CD14-positive monocyte (primary cell): ENCODE measurements around the gene NDUFB11. TPM values are rescaled to one million over a fixed set of nuclear protein-coding genes. Genes with fewer than 3 reads are reported as not detected.

Experiments used
- DNase-seq, 3 donors: peaks; one replicate each; pipeline ENCODE4 v3.0.0-alpha.2; 2011 to 2022
- H2AFZ ChIP-seq: 2 replicates; pipeline ENCODE4 v1.6.0; 2012; ENCODE audit warnings: mild to moderate bottlenecking, low read depth, low read length, inconsistent platforms; ENCODE audit not compliant: insufficient read depth, poor library complexity, severe bottlenecking
- H3K27ac ChIP-seq, 2 donors: 1 replicate in 1 of 2; 2 replicates in 1 of 2; pipeline ENCODE4 v1.5.1; 2012 to 2013; ENCODE audit warnings: low read length in 2 of 2, control low read depth in 1 of 2, inconsistent platforms in 1 of 2, low read depth in 1 of 2, mild to moderate bottlenecking in 1 of 2
- H3K27me3 ChIP-seq, 2 donors: one replicate each; pipeline versions ENCODE4 v1.6.0 to v1.6.1; 2011 to 2013; ENCODE audit warnings: low read length in 2 of 2; ENCODE audit not compliant: control insufficient read depth in 2 of 2, insufficient read depth in 2 of 2
- H3K36me3 ChIP-seq, 2 donors: replicated peaks in 1 of 2; 1 replicate in 1 of 2; 2 replicates in 1 of 2; pipeline versions ENCODE4 v1.5.1 to v1.6.1; 2012 to 2013; ENCODE audit warnings: low read length in 2 of 2, control low read depth in 1 of 2, inconsistent platforms in 1 of 2, mild to moderate bottlenecking in 1 of 2; ENCODE audit not compliant: insufficient read depth in 2 of 2, control insufficient read depth in 1 of 2
- H3K4me1 ChIP-seq, 2 donors: 1 replicate in 1 of 2; 2 replicates in 1 of 2; pipeline versions ENCODE4 v1.5.1 to v1.6.1; 2012 to 2013; ENCODE audit warnings: low read length in 2 of 2, control low read depth in 1 of 2, inconsistent platforms in 1 of 2, mild to moderate bottlenecking in 1 of 2, moderate library complexity in 1 of 2; ENCODE audit not compliant: insufficient read depth in 2 of 2, control insufficient read depth in 1 of 2
- H3K4me2 ChIP-seq: replicated peaks from 2 replicates; pipeline ENCODE3; 2012; ENCODE audit warnings: low read length, moderate library complexity, mild to moderate bottlenecking; ENCODE audit not compliant: poor library complexity, severe bottlenecking; ENCODE audit errors: extremely low read depth
- H3K4me3 ChIP-seq, 3 experiments: fragments of 200-600 bp in 1 of 3; sonication (generic) in 1 of 3; replicated peaks in 1 of 3; 1 replicate in 2 of 3; 2 replicates in 1 of 3; pipeline ENCODE4 v1.5.1; 2011 to 2013; ENCODE audit warnings: low read length in 3 of 3, mild to moderate bottlenecking in 3 of 3, control low read depth in 2 of 3, low read depth in 2 of 3, inconsistent platforms in 1 of 3, moderate library complexity in 1 of 3
- H3K79me2 ChIP-seq: 2 replicates; pipeline ENCODE4 v1.6.0; 2012; ENCODE audit warnings: mild to moderate bottlenecking, control low read depth, inconsistent platforms, low read length, moderate library complexity; ENCODE audit not compliant: insufficient read depth
- H3K9ac ChIP-seq: 2 replicates; pipeline ENCODE4 v1.6.0; 2017; ENCODE audit warnings: low read length, mild to moderate bottlenecking; ENCODE audit not compliant: insufficient read depth, poor library complexity, severe bottlenecking
- H3K9me3 ChIP-seq, 2 donors: replicated peaks in 1 of 2; 1 replicate in 1 of 2; 2 replicates in 1 of 2; pipeline versions ENCODE4 v1.5.1 to v1.6.1; 2012 to 2013; ENCODE audit warnings: low read length in 2 of 2, control low read depth in 1 of 2; ENCODE audit not compliant: control insufficient read depth in 1 of 2, insufficient read depth in 1 of 2
- H4K20me1 ChIP-seq: 2 replicates; pipeline ENCODE4 v1.6.0; 2012; ENCODE audit warnings: mild to moderate bottlenecking, low read length, control low read depth, moderate library complexity; ENCODE audit not compliant: insufficient read depth
- H3K27ac Mint-ChIP-seq, 7 donors: one replicate each; pipeline ENCODE4 v1.8.0; 2020; ENCODE audit warnings: mild to moderate bottlenecking in 7 of 7, mixed read lengths in 7 of 7, moderate library complexity in 6 of 7, inconsistent platforms in 2 of 7
- H3K27me3 Mint-ChIP-seq, 3 donors: one replicate each; pipeline ENCODE4 v1.8.0; 2021 to 2022; ENCODE audit warnings: low read depth in 3 of 3, mild to moderate bottlenecking in 3 of 3, mixed read lengths in 3 of 3, moderate library complexity in 3 of 3, inconsistent platforms in 1 of 3
- H3K36me3 Mint-ChIP-seq, 2 donors: one replicate each; pipeline ENCODE4 v1.8.0; 2020; ENCODE audit warnings: mixed read lengths in 2 of 2, inconsistent platforms in 1 of 2, mild to moderate bottlenecking in 1 of 2
- H3K4me1 Mint-ChIP-seq: one replicate; pipeline ENCODE4 v1.8.0; 2020; ENCODE audit warnings: mild to moderate bottlenecking, mixed read lengths
- H3K4me3 Mint-ChIP-seq, 2 donors: one replicate each; pipeline ENCODE4 v1.8.0; 2020; ENCODE audit warnings: mild to moderate bottlenecking in 2 of 2, mixed read lengths in 2 of 2, moderate library complexity in 1 of 2
- H3K9me3 Mint-ChIP-seq, 7 donors: one replicate each; pipeline ENCODE4 v1.8.0; 2020 to 2022; ENCODE audit warnings: mixed read lengths in 7 of 7, mild to moderate bottlenecking in 6 of 7, moderate library complexity in 6 of 7, inconsistent platforms in 2 of 7
- WGBS: methylation state at CpG from one replicate; pipeline ENCODE4 v1.1.5; 2013; ENCODE audit warnings: missing lambda C conversion rate; ENCODE audit not compliant: insufficient coverage; 5-methylcytosine and 5-hydroxymethylcytosine counted together
- intact Hi-C, 2 donors: fragments of 100-400 bp; cut with micrococcal nuclease; formaldehyde crosslinking; loops; one replicate each; pipeline versions ENCODE4 v1.15.0 to v1.15.1; 2023
- polyA plus RNA-seq, 3 donors: library from polyadenylated mRNA; depleted of rRNA in 1 of 3; unstranded in 2 of 3; stranded (reverse) in 1 of 3; fragments of 300-500 nt in 2 of 3; fragments of >200 nt in 1 of 3; fragmentation: Illumina TruSeq in 2 of 3; gene quantifications; 1 replicate in 2 of 3; 2 replicates in 1 of 3; pipeline ENCODE4 v1.2.3, GENCODE V29; 2012 to 2021
- TF ChIP-seq, protein P1 (sequence below): fragments of 200-600 bp; IDR thresholded peaks from one replicate; pipeline ENCODE4 v1.8.0; 2022; ENCODE audit warnings: antibody characterized with exemption, mild to moderate bottlenecking

Gene NDUFB11
- polyA plus RNA-seq, 3 donors = 35.2 to 139 (median 104) TPM

- no peaks in the 10 kb centered on the region for H3K36me3 Mint-ChIP-seq
- Histone ChIP-seq H3K36me3 (no peaks in the 10 kb centered on the region), H3K79me2 (no peaks in the 10 kb centered on the region), H3K4me3 (no peak overlapping the region), H3K4me1 (no peaks in the 10 kb centered on the region), H3K9ac (no peak overlapping the region), H3K27me3 (no peaks in the 10 kb centered on the region), H2AFZ (no peak overlapping the region), H4K20me1 (no peaks in the 10 kb centered on the region), H3K27ac (no peak overlapping the region), H3K4me2 (no peak overlapping the region), H3K9me3 (no peaks in the 10 kb centered on the region)
- H3K4me1 Mint-ChIP-seq = no peaks in the 10 kb centered on the region
- no CpG with 5 or more reads among the region's 4 CpGs for WGBS
- H3K27ac Mint-ChIP-seq = no peak overlapping the region
- DNase-seq = no peak
- no peak overlapping the region for H3K4me3 Mint-ChIP-seq
- TF ChIP-seq, protein P1, sequence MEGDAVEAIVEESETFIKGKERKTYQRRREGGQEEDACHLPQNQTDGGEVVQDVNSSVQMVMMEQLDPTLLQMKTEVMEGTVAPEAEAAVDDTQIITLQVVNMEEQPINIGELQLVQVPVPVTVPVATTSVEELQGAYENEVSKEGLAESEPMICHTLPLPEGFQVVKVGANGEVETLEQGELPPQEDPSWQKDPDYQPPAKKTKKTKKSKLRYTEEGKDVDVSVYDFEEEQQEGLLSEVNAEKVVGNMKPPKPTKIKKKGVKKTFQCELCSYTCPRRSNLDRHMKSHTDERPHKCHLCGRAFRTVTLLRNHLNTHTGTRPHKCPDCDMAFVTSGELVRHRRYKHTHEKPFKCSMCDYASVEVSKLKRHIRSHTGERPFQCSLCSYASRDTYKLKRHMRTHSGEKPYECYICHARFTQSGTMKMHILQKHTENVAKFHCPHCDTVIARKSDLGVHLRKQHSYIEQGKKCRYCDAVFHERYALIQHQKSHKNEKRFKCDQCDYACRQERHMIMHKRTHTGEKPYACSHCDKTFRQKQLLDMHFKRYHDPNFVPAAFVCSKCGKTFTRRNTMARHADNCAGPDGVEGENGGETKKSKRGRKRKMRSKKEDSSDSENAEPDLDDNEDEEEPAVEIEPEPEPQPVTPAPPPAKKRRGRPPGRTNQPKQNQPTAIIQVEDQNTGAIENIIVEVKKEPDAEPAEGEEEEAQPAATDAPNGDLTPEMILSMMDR = no peak
- peaks cover 0 to 23% (median 0%) of the 10 kb centered on the region in 3 donors for H3K27me3 Mint-ChIP-seq
- intact Hi-C loops = no loop called here
- peaks cover 0 to 6% (median 0%) of the 10 kb centered on the region in 7 donors for H3K9me3 Mint-ChIP-seq
These were observed 43.3 kb downstream of the NDUFB11 start for GRCh38 chrX:47101206-47101605.

DNA sequence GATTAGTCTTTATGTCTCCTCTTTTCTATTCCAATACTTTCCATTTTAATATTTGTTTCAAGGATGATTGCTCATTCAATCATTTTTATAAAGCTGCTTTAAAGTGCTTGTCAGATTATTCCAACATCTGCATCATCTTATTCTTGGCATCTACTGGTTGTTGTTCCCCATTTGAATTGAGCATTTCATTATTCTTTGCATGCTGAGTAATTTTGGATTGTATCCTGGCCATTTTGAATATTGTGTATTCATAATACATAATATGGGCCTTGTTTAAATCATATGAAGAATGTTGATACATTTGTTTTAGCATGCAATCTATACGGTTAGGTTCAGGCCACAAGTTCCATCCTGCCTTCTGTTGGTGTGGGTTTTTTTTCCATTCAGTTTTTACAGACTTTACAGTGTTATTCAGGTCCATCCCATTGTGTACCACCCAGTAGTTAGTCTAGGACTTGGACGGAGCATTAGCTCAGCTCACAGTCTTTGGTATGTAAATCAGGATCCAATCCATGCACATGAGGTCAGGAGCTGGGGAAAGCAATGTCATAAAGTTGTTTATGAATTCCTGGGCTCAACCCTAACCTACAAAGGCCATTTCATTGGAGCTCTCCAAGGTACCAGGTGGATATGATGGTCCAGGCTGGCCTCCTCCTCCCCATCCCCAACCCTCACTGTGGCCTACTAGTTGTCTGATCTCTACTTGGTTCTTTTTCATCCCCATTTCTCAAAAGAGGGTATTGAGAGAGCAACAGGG lies 46.0 kb downstream of the NDUFB11 start:
- no peaks in the 10 kb centered on the region for H4K20me1 ChIP-seq
- no peaks in the 10 kb centered on the region for H3K4me1 ChIP-seq
- no peak overlapping the region for H3K9ac ChIP-seq
- H3K36me3 ChIP-seq = no peaks in the 10 kb centered on the region
- H3K4me3 Mint-ChIP-seq = no peak overlapping the region
- H3K27me3 Mint-ChIP-seq = peaks cover 0 to 28% (median 0%) of the 10 kb centered on the region in 3 donors
- DNase-seq = no peak
- H3K27ac ChIP-seq = no peak overlapping the region
- no peak overlapping the region for H3K27ac Mint-ChIP-seq
- no peaks in the 10 kb centered on the region for H3K4me1 Mint-ChIP-seq
- H3K4me2 ChIP-seq = no peak overlapping the region
- H3K27me3 ChIP-seq = no peaks in the 10 kb centered on the region
- WGBS = no CpG with 5 or more reads among the region's 2 CpGs
- intact Hi-C loops = no loop called here
- H3K9me3 ChIP-seq = no peaks in the 10 kb centered on the region
- H3K4me3 ChIP-seq = no peak overlapping the region
- no peaks in the 10 kb centered on the region for H3K36me3 Mint-ChIP-seq
- no peaks in the 10 kb centered on the region for H3K79me2 ChIP-seq
- TF ChIP-seq, protein P1 = no peak
- H2AFZ ChIP-seq = no peak overlapping the region
- peaks cover 0 to 5% (median 0%) of the 10 kb centered on the region in 7 donors for H3K9me3 Mint-ChIP-seq
